H9 (cell line): ENCODE measurements around the gene PGBD5. TPM values are rescaled to one million over a fixed set of nuclear protein-coding genes. Genes with fewer than 3 reads are reported as not detected.

Experiments
- DNase-seq: peaks from one replicate; pipeline ENCODE4 v3.0.0-alpha.2; 2017
- H2AFZ ChIP-seq: one replicate; pipeline ENCODE4 v1.6.1; 2013; ENCODE audit warnings: mild to moderate bottlenecking, low read length, control low read depth, moderate library complexity
- H2AK5ac ChIP-seq: 2 replicates; pipeline ENCODE4 v1.6.1; 2013; ENCODE audit warnings: low read length, control low read depth, mixed read lengths; ENCODE audit not compliant: insufficient read length
- H2BK120ac ChIP-seq: one replicate; pipeline ENCODE4 v1.6.1; 2013; ENCODE audit warnings: low read depth, mild to moderate bottlenecking, low read length, control low read depth, inconsistent platforms; ENCODE audit not compliant: poor library complexity, severe bottlenecking
- H2BK12ac ChIP-seq: 2 replicates; pipeline ENCODE4 v1.6.1; 2013; ENCODE audit warnings: low read length, control low read depth, mixed read lengths, low read depth; ENCODE audit not compliant: insufficient read length
- H2BK15ac ChIP-seq: 2 replicates; pipeline ENCODE4 v1.6.1; 2013; ENCODE audit warnings: low read depth, low read length, control low read depth
- H2BK20ac ChIP-seq: one replicate; pipeline ENCODE4 v1.6.1; 2013; ENCODE audit warnings: low read depth, mild to moderate bottlenecking, low read length, control low read depth, inconsistent platforms; ENCODE audit not compliant: poor library complexity, severe bottlenecking
- H2BK5ac ChIP-seq: 2 replicates; pipeline ENCODE4 v1.6.1; 2013; ENCODE audit warnings: low read length, control low read depth, mixed read lengths; ENCODE audit not compliant: insufficient read length
- H3K14ac ChIP-seq: 2 replicates; pipeline ENCODE4 v1.6.1; 2013; ENCODE audit warnings: low read length, control low read depth; ENCODE audit not compliant: insufficient read depth
- H3K18ac ChIP-seq: 2 replicates; pipeline ENCODE4 v1.6.1; 2013; ENCODE audit warnings: low read depth, mild to moderate bottlenecking, mixed read lengths, low read length, control low read depth; ENCODE audit not compliant: insufficient read length
- H3K23ac ChIP-seq: 2 replicates; pipeline ENCODE4 v1.6.1; 2013; ENCODE audit warnings: low read length, control low read depth, mixed read lengths, low read depth; ENCODE audit not compliant: insufficient read length
- H3K23me2 ChIP-seq: 2 replicates; pipeline ENCODE4 v1.6.1; 2013; ENCODE audit warnings: low read depth, mild to moderate bottlenecking, mixed read lengths, low read length, control low read depth; ENCODE audit not compliant: insufficient read length, poor library complexity, severe bottlenecking
- H3K27ac ChIP-seq: 2 replicates; pipeline ENCODE4 v1.5.1; 2013; ENCODE audit warnings: low read length, control low read depth, mixed read lengths, low read depth; ENCODE audit not compliant: insufficient read length
- H3K27me3 ChIP-seq: 2 replicates; pipeline ENCODE4 v1.6.1; 2013; ENCODE audit warnings: low read length, control low read depth, inconsistent platforms; ENCODE audit not compliant: insufficient read depth
- H3K4ac ChIP-seq: 2 replicates; pipeline ENCODE4 v1.6.1; 2013; ENCODE audit warnings: low read depth, mild to moderate bottlenecking, control low read depth, inconsistent platforms, low read length, moderate library complexity
- H3K4me1 ChIP-seq: 2 replicates; pipeline ENCODE4 v1.6.1; 2013; ENCODE audit warnings: low read length, control low read depth, inconsistent platforms; ENCODE audit not compliant: insufficient read depth
- H3K4me2 ChIP-seq: 2 replicates; pipeline ENCODE4 v1.6.1; 2013; ENCODE audit warnings: low read length, control low read depth, mixed read lengths; ENCODE audit not compliant: insufficient read length, insufficient read depth
- H3K56ac ChIP-seq: 2 replicates; pipeline ENCODE4 v1.6.1; 2013; ENCODE audit warnings: low read depth, mild to moderate bottlenecking, mixed read lengths, low read length, control low read depth; ENCODE audit not compliant: insufficient read length
- H3K79me1 ChIP-seq: 2 replicates; pipeline ENCODE4 v1.6.1; 2013; ENCODE audit warnings: low read depth, mild to moderate bottlenecking, moderate library complexity, low read length, control low read depth, inconsistent platforms; ENCODE audit not compliant: insufficient read depth, poor library complexity, severe bottlenecking
- H3K79me2 ChIP-seq: 2 replicates; pipeline ENCODE4 v1.6.1; 2013; ENCODE audit warnings: low read length, control low read depth, inconsistent platforms; ENCODE audit not compliant: insufficient read depth
- H3K9ac ChIP-seq: 2 replicates; pipeline ENCODE4 v1.6.1; 2013; ENCODE audit warnings: low read length, control low read depth, mixed read lengths; ENCODE audit not compliant: insufficient read length; ENCODE audit errors: extremely low read depth
- H3K9me3 ChIP-seq: one replicate; pipeline ENCODE4 v1.6.1; 2013; ENCODE audit warnings: low read depth, low read length, inconsistent platforms; ENCODE audit not compliant: control insufficient read depth
- H3T11ph ChIP-seq: one replicate; pipeline ENCODE4 v1.6.1; 2013; ENCODE audit warnings: mild to moderate bottlenecking, low read length, control low read depth, inconsistent platforms
- H4K20me1 ChIP-seq: one replicate; pipeline ENCODE4 v1.6.1; 2013; ENCODE audit not compliant: control insufficient read depth, insufficient read length, insufficient read depth
- H4K5ac ChIP-seq: 2 replicates; pipeline ENCODE4 v1.6.1; 2013; ENCODE audit warnings: low read depth, mild to moderate bottlenecking, mixed read lengths, low read length, control low read depth; ENCODE audit not compliant: insufficient read length
- H4K8ac ChIP-seq: replicated peaks from 2 replicates; pipeline ENCODE4 v1.6.1; 2013; ENCODE audit warnings: low read length, control low read depth, mixed read lengths, low read depth; ENCODE audit not compliant: insufficient read length
- H4K91ac ChIP-seq: 2 replicates; pipeline ENCODE4 v1.6.1; 2013; ENCODE audit warnings: low read depth, mild to moderate bottlenecking, moderate library complexity, mixed read lengths, low read length, control low read depth; ENCODE audit not compliant: insufficient read length
- H3K27ac Mint-ChIP-seq, 3 experiments: 2 replicates in 2 of 3; 3 replicates in 1 of 3; pipeline ENCODE4 v1.8.0; 2020 to 2021; ENCODE audit warnings: mixed read lengths in 3 of 3, mild to moderate bottlenecking in 1 of 3, moderate library complexity in 1 of 3
- H3K27me3 Mint-ChIP-seq: 2 replicates; pipeline ENCODE4 v1.8.0; 2021; ENCODE audit warnings: low read depth, mild to moderate bottlenecking, moderate library complexity, mixed read lengths
- H3K36me3 Mint-ChIP-seq, 3 experiments: 2 replicates in 2 of 3; 3 replicates in 1 of 3; pipeline ENCODE4 v1.8.0; 2020 to 2021; ENCODE audit warnings: low read depth in 3 of 3, mixed read lengths in 3 of 3; ENCODE audit not compliant: insufficient read depth in 1 of 3
- H3K4me1 Mint-ChIP-seq, 2 experiments: 2 replicates each; pipeline ENCODE4 v1.8.0; 2020; ENCODE audit warnings: mixed read lengths in 2 of 2
- H3K4me3 Mint-ChIP-seq, 2 experiments: 2 replicates in 1 of 2; 3 replicates in 1 of 2; pipeline ENCODE4 v1.8.0; 2020 to 2021; ENCODE audit warnings: mild to moderate bottlenecking in 2 of 2, mixed read lengths in 2 of 2, moderate library complexity in 1 of 2
- H3K9me3 Mint-ChIP-seq, 2 experiments: 2 replicates in 1 of 2; 3 replicates in 1 of 2; pipeline ENCODE4 v1.8.0; 2020; ENCODE audit warnings: mild to moderate bottlenecking in 2 of 2, mixed read lengths in 2 of 2, moderate library complexity in 1 of 2
- CTCF ChIP-seq: fragments of 200-600 bp; sonication (generic); conservative IDR thresholded peaks from 3 replicates; pipeline ENCODE4 v1.8.0; 2021; ENCODE audit warnings: antibody characterized with exemption, mild to moderate bottlenecking
- WGBS: extraction: QIAGEN DNeasy Blood & Tissue Kit; methylation state at CpG from one replicate; pipeline ENCODE4 v1.1.7; 2013; ENCODE audit warnings: missing lambda C conversion rate, low lambda C conversion rate, mixed read lengths; ENCODE audit not compliant: insufficient read length; ENCODE audit errors: extremely low coverage; 5-methylcytosine and 5-hydroxymethylcytosine counted together
- total RNA-seq: library from RNA; stranded (reverse); gene quantifications from 2 replicates; pipeline ENCODE4 v1.2.1, GENCODE V29; 2021

Gene PGBD5
- total RNA-seq, 1 experiment from 2014 or later: 19.1 TPM

- no peaks in the 10 kb centered on the region for H3K36me3 Mint-ChIP-seq
- no peak overlapping the region for H3K9ac ChIP-seq
- H3K4ac ChIP-seq: no peak overlapping the region
- no peaks in the 10 kb centered on the region for H3K79me1 ChIP-seq
- H3K9me3 Mint-ChIP-seq: no peaks in the 10 kb centered on the region; a peak in 1 of 5 replicates
- no peaks in the 10 kb centered on the region for H4K20me1 ChIP-seq
- H3K4me1 ChIP-seq: no peaks in the 10 kb centered on the region
- H4K91ac ChIP-seq: no peak overlapping the region
- no peak overlapping the region for H3T11ph ChIP-seq
- no peaks in the 10 kb centered on the region for H3K23me2 ChIP-seq
- H2AFZ ChIP-seq: no peak overlapping the region
- H3K27ac Mint-ChIP-seq: no peak overlapping the region
- no peak overlapping the region for H3K18ac ChIP-seq
- H4K5ac ChIP-seq: no peak overlapping the region
- no peak overlapping the region for H4K8ac ChIP-seq
- no peak overlapping the region for H2BK120ac ChIP-seq
- no peak overlapping the region for H3K14ac ChIP-seq
- H3K79me2 ChIP-seq: no peaks in the 10 kb centered on the region
- H3K56ac ChIP-seq: no peak overlapping the region
- no peak for DNase-seq
- H2BK15ac ChIP-seq: no peak overlapping the region
- H2BK5ac ChIP-seq: no peak overlapping the region
- WGBS: no CpG with 5 or more reads among the region's 2 CpGs
- no peak overlapping the region for H3K4me3 Mint-ChIP-seq
- no peak for TF ChIP-seq CTCF
- no peaks in the 10 kb centered on the region for H3K27me3 ChIP-seq
- no peak overlapping the region for H2BK20ac ChIP-seq
- H3K4me2 ChIP-seq: no peak overlapping the region
- H3K4me1 Mint-ChIP-seq: 0 out of 4 replicates have a peak, but pooled peaks cover 0 to under 1% of the 10 kb centered on the region in 2 experiments
- H3K23ac ChIP-seq: no peak overlapping the region
- H3K27ac ChIP-seq: no peak overlapping the region
- H3K27me3 Mint-ChIP-seq: peaks cover 1% of the 10 kb centered on the region; the same call in 1 of the 2 replicates
- H2BK12ac ChIP-seq: no peak overlapping the region
- H2AK5ac ChIP-seq: no peak overlapping the region
- H3K9me3 ChIP-seq: no peaks in the 10 kb centered on the region
Observed at GRCh38 chr1:230453377-230453776, 27.2 kb upstream of the PGBD5 start.
